Epithelial cell of prostate (primary cell): ENCODE data around the gene KAT2A.

Source experiments
- DNase-seq: peaks from one replicate; pipeline ENCODE4 v3.0.0-alpha.2; 2011; ENCODE audit warnings: low read depth, low spot score
- H3K27ac ChIP-seq: fragments of 450-650 bp; 2 replicates; pipeline ENCODE4 v1.5.1; 2017; ENCODE audit warnings: mild to moderate bottlenecking

Gene KAT2A

GRCh38 chr17:42116705-42117396 lies 4.3 kb downstream of the KAT2A start:
- no peak for DNase-seq
- H3K27ac ChIP-seq = no peak overlapping the region

- DNase-seq = no peak
- H3K27ac ChIP-seq = no peak overlapping the region
Observed at GRCh38 chr17:42114118-42114517, 7.0 kb downstream of the KAT2A start.

- DNase-seq = no peak
- peak overlapping the region; percentile 64 for H3K27ac ChIP-seq
Observed at GRCh38 chr17:42113293-42114069, 7.7 kb downstream of the KAT2A start.

- peak within 1 kb of the TSS; percentile 64 for H3K27ac ChIP-seq
- peak; percentile 54 for DNase-seq
Observed at GRCh38 chr17:42112552-42113176, 8.5 kb downstream of the KAT2A start, which contains the start of gene DHX58. Gene DHX58, minus strand, starts transcription at chr17:42112714. Its CDS starts 822 bp downstream, at chr17:42111892.

- H3K27ac ChIP-seq = peak overlapping the region; percentile 64
- DNase-seq = no peak
Observed at GRCh38 chr17:42111871-42112551, 9.2 kb downstream of the KAT2A start.

GRCh38 chr17:42111265-42111636 lies 9.9 kb downstream of the KAT2A start:
- no peak overlapping the region for H3K27ac ChIP-seq
- DNase-seq = no peak

- no peak overlapping the region for H3K27ac ChIP-seq
- no peak for DNase-seq
Observed at GRCh38 chr17:42110301-42111264, 10.6 kb downstream of the KAT2A start.

- no peak for DNase-seq
- H3K27ac ChIP-seq = no peak overlapping the region
Observed at GRCh38 chr17:42109086-42109485, 12.1 kb downstream of the KAT2A start.

- no peak overlapping the region for H3K27ac ChIP-seq
- no peak for DNase-seq
Observed at GRCh38 chr17:42107597-42108576, 13.3 kb downstream of the KAT2A start.

GRCh38 chr17:42107124-42107523 lies 14.0 kb downstream of the KAT2A start:
- H3K27ac ChIP-seq = no peak overlapping the region
- no peak for DNase-seq

GRCh38 chr17:42106009-42106408 lies 15.2 kb downstream of the KAT2A start:
- no peak overlapping the region for H3K27ac ChIP-seq
- DNase-seq = no peak

GRCh38 chr17:42104264-42104663 lies 16.9 kb downstream of the KAT2A start:
- DNase-seq = no peak

GRCh38 chr17:42103221-42103954 lies 17.8 kb downstream of the KAT2A start:
- DNase-seq = no peak
- no peak overlapping the region for H3K27ac ChIP-seq

More at GRCh38 chr17:42104264-42104663, 16.9 kb downstream of the KAT2A start:
- H3K27ac ChIP-seq = no peak overlapping the region

- no peak for DNase-seq
Observed at GRCh38 chr17:42101513-42102292, 19.5 kb downstream of the KAT2A start.

GRCh38 chr17:42098730-42099399 lies 22.3 kb downstream of the KAT2A start:
- no peak overlapping the region for H3K27ac ChIP-seq
- no peak for DNase-seq

More at GRCh38 chr17:42101513-42102292, 19.5 kb downstream of the KAT2A start:
- no peak overlapping the region for H3K27ac ChIP-seq
